Type B pancreatic cell (in vitro differentiated cells): ENCODE results near the gene SAMD8. TPM values are rescaled to one million over a fixed set of nuclear protein-coding genes. Genes with fewer than 3 reads are reported as not detected.
A peak's percentile ranks its signal among the peaks of the same experiment; 100 is the strongest.

Experiments used
- DNase-seq: peaks from one replicate; pipeline ENCODE4 v3.0.0; 2021; ENCODE audit warnings: mixed read lengths; ENCODE audit not compliant: unreplicated experiment; ENCODE audit errors: extremely low spot score
- H3K27ac Mint-ChIP-seq: 2 replicates; pipeline ENCODE4 v1.8.0; 2021; ENCODE audit warnings: mild to moderate bottlenecking, mixed read lengths
- H3K27me3 Mint-ChIP-seq: 2 replicates; pipeline ENCODE4 v1.8.0; 2021; ENCODE audit warnings: mixed read lengths
- H3K36me3 Mint-ChIP-seq: 2 replicates; pipeline ENCODE4 v1.8.0; 2021; ENCODE audit warnings: mixed read lengths
- H3K4me1 Mint-ChIP-seq: one replicate; pipeline ENCODE4 v1.8.0; 2021; ENCODE audit warnings: mixed read lengths; ENCODE audit not compliant: unreplicated experiment
- H3K4me3 Mint-ChIP-seq: 2 replicates; pipeline ENCODE4 v1.8.0; 2021; ENCODE audit warnings: mild to moderate bottlenecking, mixed read lengths
- H3K9me3 Mint-ChIP-seq: 2 replicates; pipeline ENCODE4 v1.8.0; 2021; ENCODE audit warnings: mixed read lengths
- CTCF ChIP-seq: fragments of 200-600 bp; sonication (generic); conservative IDR thresholded peaks from 2 replicates; pipeline ENCODE4 v1.5.0; 2021; ENCODE audit warnings: antibody characterized with exemption, mild to moderate bottlenecking
- total RNA-seq: library from RNA; stranded (reverse); gene quantifications from 2 replicates; pipeline ENCODE4 v1.2.1, GENCODE V29; 2021; ENCODE audit warnings: low replicate concordance

SAMD8 gene
- total RNA-seq, 1 donor from 2014 or later, result 17.3 TPM

- no peak for TF ChIP-seq CTCF
- peak overlapping the region; percentile 67 for H3K27ac Mint-ChIP-seq
- H3K27me3 Mint-ChIP-seq, result no peaks in the 10 kb centered on the region
- no peak overlapping the region for H3K4me3 Mint-ChIP-seq
- peaks cover 63% of the 10 kb centered on the region for H3K36me3 Mint-ChIP-seq
- no peak for DNase-seq
- peaks cover 44% of the 10 kb centered on the region for H3K4me1 Mint-ChIP-seq
- H3K9me3 Mint-ChIP-seq, result no peaks in the 10 kb centered on the region
These were observed 116.8 kb downstream of the SAMD8 start for GRCh38 chr10:75228278-75228677.

- Mint-ChIP-seq H3K4me3 (no peak overlapping the region), H3K27me3 (no peaks in the 10 kb centered on the region), H3K9me3 (no peaks in the 10 kb centered on the region), H3K4me1 (peaks cover 41% of the 10 kb centered on the region), H3K27ac (peak overlapping the region; percentile 67), H3K36me3 (peaks cover 60% of the 10 kb centered on the region)
- DNase-seq, result no peak
- TF ChIP-seq CTCF, result no peak
These were observed 117.4 kb downstream of the SAMD8 start for GRCh38 chr10:75228834-75229233.

- Mint-ChIP-seq H3K36me3 (peaks cover 51% of the 10 kb centered on the region), H3K9me3 (no peaks in the 10 kb centered on the region), H3K27me3 (no peaks in the 10 kb centered on the region), H3K4me3 (no peak overlapping the region), H3K27ac (peak overlapping the region; percentile 67), H3K4me1 (peaks cover 30% of the 10 kb centered on the region)
- no peak for DNase-seq
- TF ChIP-seq CTCF, result no peak
These were observed 118.5 kb downstream of the SAMD8 start for GRCh38 chr10:75229971-75230370.

- H3K9me3 Mint-ChIP-seq, result no peaks in the 10 kb centered on the region
- DNase-seq, result peak; percentile 84
- peak; percentile 94 for TF ChIP-seq CTCF
These were observed 119.2 kb downstream of the SAMD8 start for GRCh38 chr10:75230600-75231038.

More at GRCh38 chr10:75230600-75231038, 119.2 kb downstream of the SAMD8 start:
- Mint-ChIP-seq H3K27me3 (no peaks in the 10 kb centered on the region), H3K4me1 (peaks cover 23% of the 10 kb centered on the region), H3K27ac (peak overlapping the region; percentile 79), H3K36me3 (peaks cover 44% of the 10 kb centered on the region), H3K4me3 (peak overlapping the region; percentile 55)

Other genes starting within 250 kb of the SAMD8 start
- gene VDAC2, start 99.1 kb downstream of the SAMD8 start, total RNA-seq, result 204 and 242 TPM in 2 replicates
- 40.4 and 62.6 TPM in 2 replicates for gene COMTD1, start 124.3 kb downstream of the SAMD8 start, total RNA-seq